ENCODE data around the gene SLC47A2. TPM values are rescaled to one million over a fixed set of nuclear protein-coding genes. Genes with fewer than 3 reads are reported as not detected.
"Not testable (repeated sequence)": the region's sequence is repeated elsewhere in the genome, so short reads cannot be mapped to it uniquely, and the experiment has no call there.

Gene SLC47A2
- total and polyA plus RNA-seq, 8 donors: 0.78 TPM; not detected in 7

DNA sequence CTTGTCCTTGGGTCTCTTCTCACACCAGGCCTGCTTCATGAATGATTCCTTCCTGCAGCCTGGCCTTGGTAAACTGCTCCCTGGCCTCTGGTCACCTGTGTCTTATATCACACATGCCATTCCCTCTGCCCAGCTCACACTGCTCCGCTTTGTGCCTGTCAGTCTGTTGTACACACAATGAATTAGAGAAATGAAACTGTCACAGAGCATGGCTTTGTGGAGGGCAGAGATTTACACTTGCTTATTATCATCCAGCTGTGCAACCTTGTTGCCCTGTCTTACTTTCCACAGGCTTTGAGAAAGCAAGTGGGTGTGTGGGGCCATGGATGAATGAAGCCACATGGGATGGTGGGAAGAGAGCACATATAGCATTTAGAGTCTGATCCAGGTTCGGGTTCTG is 45.5 kb downstream of the SLC47A2 start:
- Histone ChIP-seq H3K27me3 (no peaks in the 10 kb centered on the region), H3K4me1 (peaks cover 9 to 48% (median 32%) of the 10 kb centered on the region in 4 donors), H3K27ac (peak overlapping the region in 2 of 5 donors; percentile 57 to 76), H3K4me3 (no peak overlapping the region), H3K36me3 (peaks cover 3 to 81% (median 68%) of the 10 kb centered on the region in 4 donors), H3K9me3 (no peaks in the 10 kb centered on the region)
- no peak for TF ChIP-seq EP300 (IDR thresholded peaks at IDR 0.05)
- TF ChIP-seq, protein P1, sequence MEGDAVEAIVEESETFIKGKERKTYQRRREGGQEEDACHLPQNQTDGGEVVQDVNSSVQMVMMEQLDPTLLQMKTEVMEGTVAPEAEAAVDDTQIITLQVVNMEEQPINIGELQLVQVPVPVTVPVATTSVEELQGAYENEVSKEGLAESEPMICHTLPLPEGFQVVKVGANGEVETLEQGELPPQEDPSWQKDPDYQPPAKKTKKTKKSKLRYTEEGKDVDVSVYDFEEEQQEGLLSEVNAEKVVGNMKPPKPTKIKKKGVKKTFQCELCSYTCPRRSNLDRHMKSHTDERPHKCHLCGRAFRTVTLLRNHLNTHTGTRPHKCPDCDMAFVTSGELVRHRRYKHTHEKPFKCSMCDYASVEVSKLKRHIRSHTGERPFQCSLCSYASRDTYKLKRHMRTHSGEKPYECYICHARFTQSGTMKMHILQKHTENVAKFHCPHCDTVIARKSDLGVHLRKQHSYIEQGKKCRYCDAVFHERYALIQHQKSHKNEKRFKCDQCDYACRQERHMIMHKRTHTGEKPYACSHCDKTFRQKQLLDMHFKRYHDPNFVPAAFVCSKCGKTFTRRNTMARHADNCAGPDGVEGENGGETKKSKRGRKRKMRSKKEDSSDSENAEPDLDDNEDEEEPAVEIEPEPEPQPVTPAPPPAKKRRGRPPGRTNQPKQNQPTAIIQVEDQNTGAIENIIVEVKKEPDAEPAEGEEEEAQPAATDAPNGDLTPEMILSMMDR (IDR thresholded peaks at IDR 0.05): no peak
- TF ChIP-seq POLR2AphosphoS5 (IDR thresholded peaks at IDR 0.05): no peak
- TF ChIP-seq POLR2A (IDR thresholded peaks at IDR 0.05): no peak
- DNase-seq: no peak
- WGBS, 5 donors: 71 to 93% (median 87%) methylated on average over 2 of the region's 2 CpGs
- intact Hi-C loops (cut with DNase I; ENCODE audit: low total_unique reads): no loop called here

DNA sequence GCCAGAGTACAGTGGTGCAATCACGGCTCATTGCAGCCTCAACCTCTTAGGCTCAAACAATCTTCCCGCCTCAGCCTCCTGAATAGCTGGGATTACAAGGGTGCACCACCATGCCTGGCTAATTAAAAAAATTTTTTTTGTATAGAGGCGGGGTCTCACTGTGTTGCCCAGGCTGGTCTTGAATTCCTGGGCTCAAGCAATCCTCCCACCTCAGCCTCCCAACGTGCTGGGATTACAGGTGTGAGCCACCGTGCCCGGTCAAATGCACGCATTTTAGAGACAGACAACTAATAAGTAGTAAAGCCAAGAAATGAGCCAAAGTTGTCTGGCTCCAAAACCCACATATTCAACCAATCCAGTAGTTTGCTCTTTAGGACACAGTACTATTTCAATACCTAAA is 46.7 kb downstream of the SLC47A2 start:
- H3K27ac ChIP-seq; H3K27me3 ChIP-seq; H3K4me3 ChIP-seq; DNase-seq; H3K9me3 ChIP-seq; intact Hi-C loops (cut with DNase I; ENCODE audit: low total_unique reads): not testable (repeated sequence)
- peaks cover 3 to 85% (median 71%) of the 10 kb centered on the region in 4 donors for H3K36me3 ChIP-seq
- WGBS, 5 donors: 90 to 99% (median 98%) methylated on average over 7 of the region's 7 CpGs
- peaks cover 9 to 42% (median 32%) of the 10 kb centered on the region in 4 donors for H3K4me1 ChIP-seq

DNA sequence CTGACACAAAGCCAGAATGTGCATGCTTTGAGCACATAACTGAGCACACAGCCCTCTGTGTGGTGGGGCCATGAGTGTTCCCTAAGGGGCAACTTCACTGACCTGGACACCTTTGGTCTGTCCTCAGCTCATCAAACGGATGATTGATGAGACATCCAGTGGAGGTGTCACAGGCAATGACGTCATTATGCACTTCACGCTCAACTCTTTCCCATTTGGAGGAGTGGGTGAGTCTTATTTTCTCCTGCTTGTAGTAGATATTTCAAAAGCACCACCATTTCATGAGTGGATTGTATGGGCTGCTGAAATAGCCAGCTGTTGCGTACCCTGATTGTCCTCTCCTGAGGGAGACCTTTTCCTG is 51.6 kb downstream of the SLC47A2 start:
- Histone ChIP-seq H3K27ac (no peak overlapping the region), H3K9me3 (no peaks in the 10 kb centered on the region), H3K27me3 (no peaks in the 10 kb centered on the region), H3K4me1 (peaks cover 5 to 19% (median 6%) of the 10 kb centered on the region in 4 donors), H3K36me3 (peaks cover 13 to 83% (median 78%) of the 10 kb centered on the region in 4 donors), H3K4me3 (no peak overlapping the region)
- intact Hi-C loops (cut with DNase I; ENCODE audit: low total_unique reads): no loop called here
- TF ChIP-seq POLR2A (IDR thresholded peaks at IDR 0.05) (no peak), POLR2AphosphoS5 (IDR thresholded peaks at IDR 0.05) (no peak), EP300 (IDR thresholded peaks at IDR 0.05) (no peak)
- TF ChIP-seq, protein P1 (IDR thresholded peaks at IDR 0.05): no peak
- WGBS, 5 donors: 89 to 98% (median 95%) methylated on average over 4 of the region's 4 CpGs
- no peak for DNase-seq

DNA sequence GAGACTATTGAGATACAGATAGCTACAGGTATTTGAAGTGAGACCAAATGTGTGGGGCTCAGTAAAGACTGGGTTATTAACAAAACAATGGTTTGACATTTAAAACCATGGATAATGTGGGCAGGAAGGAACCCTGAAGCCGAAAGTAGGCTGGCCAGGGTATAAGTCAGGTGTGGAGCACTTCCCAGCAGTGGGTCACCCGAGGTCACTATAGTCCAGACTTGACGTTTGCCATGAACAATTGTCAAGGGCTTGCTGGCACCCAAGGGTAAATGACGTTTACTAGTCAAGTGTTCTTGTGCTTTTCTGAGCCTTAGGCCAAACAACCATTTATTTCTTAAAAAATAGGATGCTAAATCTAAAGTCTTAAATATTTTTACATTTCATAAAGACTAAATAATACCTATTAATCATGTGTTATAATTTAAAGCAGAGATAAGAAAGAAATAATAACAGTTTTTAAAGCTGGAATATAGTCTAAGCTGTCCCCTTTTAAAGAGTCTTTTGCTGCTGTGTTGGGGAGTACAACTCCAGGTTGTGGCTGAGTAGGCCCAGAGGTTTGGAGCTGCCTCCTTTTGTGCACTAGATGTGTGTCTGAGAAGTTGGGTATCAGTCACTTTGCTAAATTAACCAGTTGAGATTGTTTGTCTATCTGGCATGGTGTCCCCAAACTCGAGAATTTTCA is 52.1 kb downstream of the SLC47A2 start:
- TF ChIP-seq POLR2A (IDR thresholded peaks at IDR 0.05) (no peak), EP300 (IDR thresholded peaks at IDR 0.05) (no peak), POLR2AphosphoS5 (IDR thresholded peaks at IDR 0.05) (no peak)
- TF ChIP-seq, protein P1 (IDR thresholded peaks at IDR 0.05): no peak
- Histone ChIP-seq H3K27ac (no peak overlapping the region), H3K4me1 (peaks cover 5 to 24% (median 11%) of the 10 kb centered on the region in 4 donors), H3K27me3 (no peaks in the 10 kb centered on the region), H3K4me3 (no peak overlapping the region), H3K36me3 (peaks cover 13 to 80% (median 74%) of the 10 kb centered on the region in 4 donors), H3K9me3 (no peaks in the 10 kb centered on the region)
- DNase-seq: peak in 1 of 2 donors; percentile 32
- whole genome bisulfite sequencing, 5 donors: 34 to 58% (median 47%) methylated on average over 5 of the region's 5 CpGs
- intact Hi-C loops (cut with DNase I; ENCODE audit: low total_unique reads): no loop called here

DNA sequence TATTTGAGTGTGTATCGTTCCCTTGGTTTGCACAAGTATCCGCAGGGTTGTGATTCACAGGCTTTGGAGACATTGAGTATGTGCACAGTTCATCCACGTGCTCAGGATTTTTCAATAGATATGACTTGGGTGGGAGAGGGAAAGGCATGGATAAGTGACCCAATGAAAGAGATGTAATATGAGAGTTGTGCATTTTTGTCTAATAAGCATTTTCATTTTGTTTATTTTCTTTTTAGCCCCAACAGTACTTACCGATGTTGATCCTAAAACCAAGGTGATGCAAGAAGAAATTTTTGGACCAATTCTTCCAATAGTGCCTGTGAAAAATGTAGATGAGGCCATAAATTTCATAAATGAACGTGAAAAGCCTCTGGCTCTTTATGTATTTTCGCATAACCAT is 53.3 kb downstream of the SLC47A2 start:
- WGBS, 5 donors: 92 to 97% (median 94%) methylated on average over 6 of the region's 6 CpGs
- TF ChIP-seq, protein P1 (IDR thresholded peaks at IDR 0.05): no peak
- TF ChIP-seq POLR2AphosphoS5 (IDR thresholded peaks at IDR 0.05) (no peak), EP300 (IDR thresholded peaks at IDR 0.05) (no peak), POLR2A (IDR thresholded peaks at IDR 0.05) (no peak)
- peaks cover 6 to 29% (median 20%) of the 10 kb centered on the region in 4 donors for H3K4me1 ChIP-seq
- H3K27me3 ChIP-seq: no peaks in the 10 kb centered on the region
- H3K4me3 ChIP-seq: no peak overlapping the region
- no peak for DNase-seq
- peaks cover 18 to 81% (median 71%) of the 10 kb centered on the region in 4 donors for H3K36me3 ChIP-seq
- no peak overlapping the region for H3K27ac ChIP-seq
- intact Hi-C loops (cut with DNase I; ENCODE audit: low total_unique reads): no loop called here
- H3K9me3 ChIP-seq: no peaks in the 10 kb centered on the region

All from stomach (tissue), 9 donors.